HFFc6 (cell line): ENCODE results near the gene PCDHGC5. TPM values are rescaled to one million over a fixed set of nuclear protein-coding genes. Genes with fewer than 3 reads are reported as not detected.

ENCODE experiments used
- DNase-seq: peaks from one replicate; pipeline ENCODE4 v3.0.0-alpha.2; 2018
- H3K27ac Mint-ChIP-seq: 2 replicates; pipeline ENCODE4 v1.8.0; 2020; ENCODE audit warnings: mild to moderate bottlenecking, mixed read lengths
- H3K27me3 Mint-ChIP-seq: 2 replicates; pipeline ENCODE4 v1.8.0; 2021; ENCODE audit warnings: mild to moderate bottlenecking, moderate library complexity, mixed read lengths; ENCODE audit not compliant: insufficient read depth
- H3K36me3 Mint-ChIP-seq: 2 replicates; pipeline ENCODE4 v1.8.0; 2021; ENCODE audit warnings: low read depth, mixed read lengths
- H3K4me1 Mint-ChIP-seq: 2 replicates; pipeline ENCODE4 v1.8.0; 2020; ENCODE audit warnings: low read depth, mixed read lengths
- H3K4me3 Mint-ChIP-seq: 2 replicates; pipeline ENCODE4 v1.8.0; 2020; ENCODE audit warnings: mild to moderate bottlenecking, moderate library complexity, mixed read lengths
- H3K9me3 Mint-ChIP-seq: 2 replicates; pipeline ENCODE4 v1.8.0; 2020; ENCODE audit warnings: mild to moderate bottlenecking, mixed read lengths
- CTCF ChIP-seq: fragments of 200-600 bp; sonication (generic); IDR thresholded peaks from 2 replicates; pipeline ENCODE4 v1.5.0; 2021; ENCODE audit warnings: antibody characterized with exemption, mild to moderate bottlenecking
- total RNA-seq, 6 experiments: library from RNA; stranded (reverse); fragmentation: NEBNext Ultra II Directional; extraction: Animal tissue kit (Norgen Biotek cat#: 25700); gene quantifications; 2 replicates in 1 of 6; 3 replicates in 5 of 6; pipeline ENCODE4 v1.2.3, GENCODE V29; 2021

Gene PCDHGC5
- total RNA-seq, 6 experiments from 2014 or later: 2.3 to 5.7 (median 2.7) TPM

- TF ChIP-seq CTCF: peak; percentile 64
- peaks cover 52% of the 10 kb centered on the region for H3K4me1 Mint-ChIP-seq
- peaks cover 4% of the 10 kb centered on the region for H3K27me3 Mint-ChIP-seq
Observed at GRCh38 chr5:141475625-141476131, 13.2 kb upstream of the PCDHGC5 start, which contains the start of gene PCDHGC3. PCDHGC3 (plus strand) TSS chr5:141475966; CDS start chr5:141476117, 151 bp downstream.

GRCh38 chr5:141476132-141476911 is 12.6 kb upstream of the PCDHGC5 start:
- H3K27ac Mint-ChIP-seq: peak overlapping the region; percentile 91
- peaks cover 56% of the 10 kb centered on the region for H3K4me1 Mint-ChIP-seq
- peaks cover 25% of the 10 kb centered on the region; the same call in 1 of the 2 replicates for H3K36me3 Mint-ChIP-seq
- peak overlapping the region; percentile 96 for H3K4me3 Mint-ChIP-seq
- TF ChIP-seq CTCF: no peak
- peaks cover 4% of the 10 kb centered on the region for H3K27me3 Mint-ChIP-seq
- H3K9me3 Mint-ChIP-seq: no peaks in the 10 kb centered on the region
- DNase-seq: peak; percentile 76

More at GRCh38 chr5:141475625-141476131, 13.2 kb upstream of the PCDHGC5 start, which contains the start of gene PCDHGC3:
- Mint-ChIP-seq H3K36me3 (peaks cover 23% of the 10 kb centered on the region; the same call in 1 of the 2 replicates), H3K27ac (peak within 1 kb of the TSS; percentile 91), H3K4me3 (peak within 1 kb of the TSS; percentile 96), H3K9me3 (no peaks in the 10 kb centered on the region)
- DNase-seq: peak; percentile 97

- Mint-ChIP-seq H3K36me3 (peaks cover 25% of the 10 kb centered on the region; the same call in 1 of the 2 replicates), H3K27ac (peak overlapping the region; percentile 91), H3K4me1 (peaks cover 57% of the 10 kb centered on the region), H3K4me3 (peak overlapping the region; percentile 96), H3K9me3 (no peaks in the 10 kb centered on the region), H3K27me3 (peaks cover 4% of the 10 kb centered on the region)
- no peak for DNase-seq
- no peak for TF ChIP-seq CTCF
Observed at GRCh38 chr5:141477044-141477575, 11.8 kb upstream of the PCDHGC5 start.

GRCh38 chr5:141477815-141478214 is 11.1 kb upstream of the PCDHGC5 start:
- H3K4me3 Mint-ChIP-seq: peak overlapping the region; percentile 96
- H3K9me3 Mint-ChIP-seq: no peaks in the 10 kb centered on the region
- no peak for TF ChIP-seq CTCF
- peaks cover 64% of the 10 kb centered on the region for H3K4me1 Mint-ChIP-seq
- H3K27ac Mint-ChIP-seq: peak overlapping the region; percentile 91
- peak; percentile 8 for DNase-seq
- peaks cover 4% of the 10 kb centered on the region for H3K27me3 Mint-ChIP-seq
- peaks cover 25% of the 10 kb centered on the region; the same call in 1 of the 2 replicates for H3K36me3 Mint-ChIP-seq

DNA sequence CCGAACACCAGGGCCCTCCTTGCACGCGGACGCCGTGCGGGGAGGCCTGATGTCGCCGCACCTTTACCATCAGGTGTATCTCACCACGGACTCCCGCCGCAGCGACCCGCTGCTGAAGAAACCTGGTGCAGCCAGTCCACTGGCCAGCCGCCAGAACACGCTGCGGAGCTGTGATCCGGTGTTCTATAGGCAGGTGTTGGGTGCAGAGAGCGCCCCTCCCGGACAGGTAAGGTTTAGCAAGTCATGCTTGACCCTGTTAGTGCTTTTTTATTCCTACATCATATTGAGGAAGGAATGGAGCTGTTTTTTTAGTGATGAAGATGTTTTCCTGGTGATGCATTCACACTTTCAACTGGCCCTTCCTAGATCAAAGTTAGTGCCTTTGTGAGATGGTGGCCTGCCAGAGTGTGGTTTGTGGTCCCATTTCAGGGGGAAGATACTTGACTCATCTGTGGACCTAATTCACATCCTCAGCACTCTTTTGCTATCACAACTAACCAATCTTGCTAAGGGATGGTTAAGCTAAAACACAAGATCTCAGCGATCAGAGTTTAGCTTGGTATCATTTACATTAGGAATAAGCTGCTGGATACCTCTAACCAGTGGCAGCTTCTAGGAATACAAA is 10.4 kb upstream of the PCDHGC5 start:
- peak; percentile 50 for DNase-seq
- peaks cover 70% of the 10 kb centered on the region for H3K4me1 Mint-ChIP-seq

More for the DNA sequence above, 10.4 kb upstream of the PCDHGC5 start:
- H3K27me3 Mint-ChIP-seq: peaks cover 4% of the 10 kb centered on the region
- TF ChIP-seq CTCF: peak; percentile 64
- peaks cover 25% of the 10 kb centered on the region; the same call in 1 of the 2 replicates for H3K36me3 Mint-ChIP-seq
- H3K4me3 Mint-ChIP-seq: peak overlapping the region; percentile 96
- peak overlapping the region; percentile 91 for H3K27ac Mint-ChIP-seq
- H3K9me3 Mint-ChIP-seq: no peaks in the 10 kb centered on the region
